ENCODE results near the gene EMP2.
"Not testable (repeated sequence)": the region's sequence is repeated elsewhere in the genome, so short reads cannot be mapped to it uniquely, and the experiment has no call there.

The EMP2 gene

DNA sequence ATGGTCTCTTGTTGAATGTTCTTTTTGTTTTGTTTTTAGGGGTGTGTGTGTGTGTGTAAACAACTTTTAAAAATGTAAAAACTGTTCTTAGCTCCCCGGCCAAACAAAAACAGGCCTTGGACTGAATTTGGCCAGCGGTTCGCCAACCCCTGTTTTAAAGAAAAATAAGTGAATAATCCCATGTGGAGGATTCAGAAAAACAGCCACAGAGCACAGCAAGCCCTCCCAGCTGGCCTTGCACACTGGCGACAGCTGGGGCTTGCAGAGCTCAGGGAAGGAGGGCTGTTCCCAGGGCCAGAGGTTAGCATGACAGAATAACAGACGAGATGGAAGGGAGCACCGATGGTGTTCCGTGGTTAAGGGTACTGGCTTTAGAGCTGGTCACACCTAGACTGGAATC lies 39.0 kb downstream of the EMP2 start:
- peaks cover 36 to 60% of the 10 kb centered on the region in 2 donors for H3K36me3 ChIP-seq (ENCODE audit: control insufficient read depth in 1 of 2, insufficient read depth in 2 of 2, low read length in 2 of 2)
- no peaks in the 10 kb centered on the region for H3K27me3 ChIP-seq (ENCODE audit: low read depth, low read length)
- H3K9me3 ChIP-seq (ENCODE audit: control insufficient read depth in 1 of 2, low read length in 2 of 2): no peaks in the 10 kb centered on the region
- H3K27ac ChIP-seq (ENCODE audit: low read length): no peak overlapping the region
- H3K4me3 ChIP-seq (ENCODE audit: low read depth in 1 of 2, low read length in 2 of 2): no peak overlapping the region
- peaks cover 0 to 13% of the 10 kb centered on the region in 2 donors for H3K4me1 ChIP-seq (ENCODE audit: control insufficient read depth in 1 of 2, insufficient read depth in 2 of 2, low read length in 2 of 2)

DNA sequence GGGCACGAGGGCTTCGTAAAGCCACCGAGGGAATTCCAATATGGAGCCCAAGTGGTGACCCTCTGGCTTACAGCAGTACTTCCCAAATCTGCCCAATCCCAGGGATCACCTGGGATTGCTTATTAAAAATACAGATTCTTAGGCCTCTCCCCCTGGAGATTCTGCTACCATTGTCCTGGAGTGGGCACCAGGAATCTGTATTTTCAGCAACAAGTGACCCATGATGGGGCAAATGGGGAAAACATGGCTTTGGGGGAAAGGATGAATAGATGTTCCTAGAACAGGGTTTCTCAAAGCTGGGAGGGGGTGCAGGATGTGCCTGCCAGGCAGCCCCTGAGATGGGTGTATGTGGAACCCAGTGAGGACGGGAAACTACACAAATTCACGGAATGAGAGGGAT lies 40.6 kb downstream of the EMP2 start:
- H3K27me3 ChIP-seq (ENCODE audit: low read depth, low read length): no peaks in the 10 kb centered on the region
- no peak overlapping the region for H3K27ac ChIP-seq (ENCODE audit: low read length)
- peaks cover 30 to 56% of the 10 kb centered on the region in 2 donors for H3K36me3 ChIP-seq (ENCODE audit: control insufficient read depth in 1 of 2, insufficient read depth in 2 of 2, low read length in 2 of 2)
- H3K4me1 ChIP-seq (ENCODE audit: control insufficient read depth in 1 of 2, insufficient read depth in 2 of 2, low read length in 2 of 2): peaks cover 0 to 6% of the 10 kb centered on the region in 2 donors
- no peak overlapping the region for H3K4me3 ChIP-seq (ENCODE audit: low read depth in 1 of 2, low read length in 2 of 2)
- H3K9me3 ChIP-seq (ENCODE audit: control insufficient read depth in 1 of 2, low read length in 2 of 2): no peaks in the 10 kb centered on the region

DNA sequence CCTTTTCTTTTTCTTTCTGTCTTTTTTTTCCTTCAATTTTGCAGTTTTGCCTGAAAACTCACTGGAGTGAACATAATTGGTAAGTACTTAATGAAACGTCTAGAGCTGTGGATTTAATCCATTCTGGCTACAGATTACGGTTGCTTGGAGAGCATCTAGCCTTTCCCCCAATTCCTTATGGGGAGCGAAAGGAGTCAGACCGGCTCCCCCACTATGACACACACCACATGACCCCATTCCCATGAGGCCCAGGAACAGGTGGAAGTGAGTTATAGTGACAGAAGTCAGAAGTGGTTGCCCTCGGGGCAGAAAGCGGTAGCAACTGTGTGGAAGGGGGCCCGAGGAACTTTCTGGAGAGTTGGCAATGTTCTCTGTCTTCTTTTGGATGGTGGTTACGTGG lies 41.2 kb downstream of the EMP2 start:
- peaks cover 30 to 57% of the 10 kb centered on the region in 2 donors for H3K36me3 ChIP-seq (ENCODE audit: control insufficient read depth in 1 of 2, insufficient read depth in 2 of 2, low read length in 2 of 2)
- no peak overlapping the region for H3K4me3 ChIP-seq (ENCODE audit: low read depth in 1 of 2, low read length in 2 of 2)
- H3K27ac ChIP-seq (ENCODE audit: low read length): no peak overlapping the region
- no peaks in the 10 kb centered on the region for H3K9me3 ChIP-seq (ENCODE audit: control insufficient read depth in 1 of 2, low read length in 2 of 2)
- H3K4me1 ChIP-seq (ENCODE audit: control insufficient read depth in 1 of 2, insufficient read depth in 2 of 2, low read length in 2 of 2): peaks cover 0 to 6% of the 10 kb centered on the region in 2 donors
- no peaks in the 10 kb centered on the region for H3K27me3 ChIP-seq (ENCODE audit: low read depth, low read length)

DNA sequence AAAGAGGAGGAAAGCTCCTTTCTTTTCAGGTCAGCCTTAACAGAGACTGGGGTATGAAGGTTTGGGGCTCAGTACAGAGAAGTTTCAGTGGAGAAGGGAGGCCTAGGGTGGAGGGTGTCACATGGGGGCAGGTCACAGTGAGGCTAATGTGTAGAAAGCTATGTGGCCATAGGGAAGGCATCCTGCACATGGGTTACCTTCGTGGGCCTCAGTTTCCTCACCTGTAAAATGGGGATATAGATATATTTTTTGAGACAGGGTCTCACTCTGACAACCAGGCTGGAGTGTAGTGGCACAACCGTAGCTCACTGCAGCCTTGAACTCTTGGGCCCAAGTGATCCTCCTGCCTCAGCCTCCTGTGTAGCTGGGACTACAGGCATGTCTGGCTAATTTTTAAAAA lies 41.8 kb downstream of the EMP2 start:
- Histone ChIP-seq H3K4me1 (ENCODE audit: control insufficient read depth in 1 of 2, insufficient read depth in 2 of 2, low read length in 2 of 2) (peaks cover 0 to 6% of the 10 kb centered on the region in 2 donors), H3K9me3 (ENCODE audit: control insufficient read depth in 1 of 2, low read length in 2 of 2) (no peaks in the 10 kb centered on the region), H3K27me3 (ENCODE audit: low read depth, low read length) (no peaks in the 10 kb centered on the region), H3K4me3 (ENCODE audit: low read depth in 1 of 2, low read length in 2 of 2) (no peak overlapping the region), H3K27ac (ENCODE audit: low read length) (no peak overlapping the region), H3K36me3 (ENCODE audit: control insufficient read depth in 1 of 2, insufficient read depth in 2 of 2, low read length in 2 of 2) (peaks cover 30 to 58% of the 10 kb centered on the region in 2 donors)

DNA sequence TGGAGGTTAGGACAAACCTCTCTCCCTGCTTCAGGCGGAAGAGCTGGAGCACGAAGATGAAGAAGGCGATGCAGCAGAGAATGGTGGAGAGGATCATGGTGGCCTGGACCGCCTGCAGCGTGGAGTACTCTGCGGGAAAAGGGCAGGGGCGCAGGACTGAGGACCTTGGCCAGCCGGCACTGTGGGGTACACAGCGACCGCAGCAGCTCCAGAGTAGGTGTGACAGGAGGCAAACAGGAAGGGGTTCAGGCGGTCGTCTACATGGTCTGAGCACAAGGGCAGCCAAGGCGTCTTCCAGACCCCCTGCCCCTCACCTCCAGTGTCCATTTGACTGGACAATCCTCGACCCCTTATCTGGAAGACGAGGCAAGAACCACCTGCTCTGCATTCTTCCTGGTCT lies 42.5 kb downstream of the EMP2 start:
- Histone ChIP-seq H3K36me3 (ENCODE audit: control insufficient read depth in 1 of 2, insufficient read depth in 2 of 2, low read length in 2 of 2) (peaks cover 24 to 53% of the 10 kb centered on the region in 2 donors), H3K4me3 (ENCODE audit: low read depth in 1 of 2, low read length in 2 of 2) (no peak overlapping the region), H3K4me1 (ENCODE audit: control insufficient read depth in 1 of 2, insufficient read depth in 2 of 2, low read length in 2 of 2) (peaks cover 0 to 6% of the 10 kb centered on the region in 2 donors), H3K27me3 (ENCODE audit: low read depth, low read length) (no peaks in the 10 kb centered on the region), H3K27ac (ENCODE audit: low read length) (no peak overlapping the region), H3K9me3 (ENCODE audit: control insufficient read depth in 1 of 2, low read length in 2 of 2) (no peaks in the 10 kb centered on the region)

DNA sequence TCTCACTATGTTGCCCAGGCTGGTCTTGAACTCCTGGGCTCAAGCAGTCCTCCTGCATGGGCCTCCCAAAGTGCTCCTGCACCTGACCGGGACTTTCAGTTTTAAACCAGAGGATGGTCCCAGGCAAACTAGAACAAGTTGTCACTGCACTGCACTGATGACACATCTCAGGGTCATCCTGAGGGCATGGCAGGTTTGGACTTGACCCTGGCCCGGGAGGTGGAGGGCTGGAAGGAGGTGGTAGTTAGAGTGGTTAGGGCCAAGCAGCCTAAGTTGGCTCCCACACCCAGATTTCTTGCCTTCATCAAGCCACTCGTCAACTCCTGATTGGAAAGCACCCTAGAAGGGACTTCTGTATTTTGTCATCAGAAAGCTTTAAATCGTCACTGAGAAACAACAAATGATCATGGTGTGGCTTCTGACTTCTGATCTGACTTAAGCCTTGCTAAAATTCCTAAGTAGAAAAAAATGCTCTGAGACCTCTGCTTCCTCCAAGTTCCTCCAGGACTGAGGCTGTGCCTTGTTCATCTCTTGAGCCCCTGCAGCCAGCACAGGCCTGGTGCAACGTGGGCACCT lies 43.5 kb downstream of the EMP2 start:
- H3K27ac ChIP-seq (ENCODE audit: low read length): no peak overlapping the region
- H3K9me3 ChIP-seq (ENCODE audit: control insufficient read depth in 1 of 2, low read length in 2 of 2): no peaks in the 10 kb centered on the region
- no peak overlapping the region for H3K4me3 ChIP-seq (ENCODE audit: low read depth in 1 of 2, low read length in 2 of 2)
- peaks cover 28 to 63% of the 10 kb centered on the region in 2 donors for H3K36me3 ChIP-seq (ENCODE audit: control insufficient read depth in 1 of 2, insufficient read depth in 2 of 2, low read length in 2 of 2)
- no peaks in the 10 kb centered on the region for H3K27me3 ChIP-seq (ENCODE audit: low read depth, low read length)
- H3K4me1 ChIP-seq (ENCODE audit: control insufficient read depth in 1 of 2, insufficient read depth in 2 of 2, low read length in 2 of 2): peaks cover 0 to 5% of the 10 kb centered on the region in 2 donors

DNA sequence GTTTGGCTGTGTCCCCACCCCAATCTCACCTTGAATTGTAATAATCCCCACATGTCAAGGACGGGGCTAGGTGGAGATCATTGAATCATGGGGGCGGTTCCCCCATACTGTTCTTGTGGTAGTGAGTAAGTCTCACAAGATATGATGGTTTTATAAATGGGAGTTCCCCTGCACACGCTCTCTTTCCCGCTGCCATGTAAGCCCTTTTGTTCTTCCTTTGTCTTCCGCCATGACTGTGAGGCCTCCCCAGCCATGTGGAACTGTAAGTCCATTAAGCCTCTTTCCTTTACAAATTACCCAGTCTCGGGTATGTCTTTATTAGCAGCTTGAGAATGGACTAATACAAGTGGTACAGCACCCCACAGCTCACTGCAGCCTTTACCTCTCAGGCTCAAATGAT lies 44.1 kb downstream of the EMP2 start:
- H3K27ac ChIP-seq (ENCODE audit: low read length); H3K9me3 ChIP-seq (ENCODE audit: control insufficient read depth in 1 of 2, low read length in 2 of 2); H3K27me3 ChIP-seq (ENCODE audit: low read depth, low read length); H3K4me3 ChIP-seq (ENCODE audit: low read depth in 1 of 2, low read length in 2 of 2); H3K4me1 ChIP-seq (ENCODE audit: control insufficient read depth in 1 of 2, insufficient read depth in 2 of 2, low read length in 2 of 2): not testable (repeated sequence)
- peaks cover 24 to 68% of the 10 kb centered on the region in 2 donors for H3K36me3 ChIP-seq (ENCODE audit: control insufficient read depth in 1 of 2, insufficient read depth in 2 of 2, low read length in 2 of 2)

DNA sequence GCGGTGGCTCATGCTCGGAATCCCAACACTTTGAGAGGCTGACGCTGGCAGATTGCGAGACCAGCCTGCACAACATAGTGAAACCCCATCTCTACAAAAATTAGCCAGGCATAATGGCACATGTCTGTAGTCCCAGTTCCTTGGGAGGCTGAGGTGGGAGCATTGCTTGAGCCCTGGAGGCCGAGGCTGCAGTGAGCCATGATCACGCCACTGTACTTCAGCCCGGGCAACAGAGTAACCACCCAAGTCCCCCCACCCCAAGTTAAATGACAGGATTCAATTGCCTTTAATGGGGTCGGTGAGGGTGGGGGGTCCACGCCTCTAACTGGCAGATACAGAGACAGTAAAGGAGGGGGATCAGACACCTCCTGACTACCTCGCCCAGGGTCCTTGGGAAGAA lies 44.9 kb downstream of the EMP2 start:
- no peaks in the 10 kb centered on the region for H3K27me3 ChIP-seq (ENCODE audit: low read depth, low read length)
- H3K27ac ChIP-seq (ENCODE audit: low read length): no peak overlapping the region
- no peaks in the 10 kb centered on the region for H3K9me3 ChIP-seq (ENCODE audit: control insufficient read depth in 1 of 2, low read length in 2 of 2)
- no peaks in the 10 kb centered on the region for H3K4me1 ChIP-seq (ENCODE audit: control insufficient read depth in 1 of 2, insufficient read depth in 2 of 2, low read length in 2 of 2)
- H3K36me3 ChIP-seq (ENCODE audit: control insufficient read depth in 1 of 2, insufficient read depth in 2 of 2, low read length in 2 of 2): peaks cover 24 to 68% of the 10 kb centered on the region in 2 donors
- H3K4me3 ChIP-seq (ENCODE audit: low read depth in 1 of 2, low read length in 2 of 2): no peak overlapping the region

DNA sequence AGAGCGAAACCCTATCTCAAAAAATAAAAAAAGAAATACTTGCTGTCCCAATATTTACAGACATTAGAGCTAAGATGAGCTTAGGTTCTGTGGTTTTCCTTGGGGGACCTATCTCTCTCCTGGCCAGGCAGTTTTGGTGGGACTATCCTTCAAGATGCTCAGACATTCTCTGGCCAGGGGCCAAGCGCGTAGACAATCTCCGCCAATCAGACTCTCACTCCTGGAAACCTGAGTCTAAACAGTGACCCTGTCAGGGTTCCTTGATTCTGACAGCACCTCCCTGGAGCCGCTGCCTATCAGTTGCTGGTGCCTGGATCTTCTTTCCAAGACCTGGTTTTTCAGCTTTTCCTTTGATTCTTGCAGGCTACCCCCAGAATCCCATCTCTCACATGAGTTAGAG lies 45.6 kb downstream of the EMP2 start:
- Histone ChIP-seq H3K36me3 (ENCODE audit: control insufficient read depth in 1 of 2, insufficient read depth in 2 of 2, low read length in 2 of 2) (peaks cover 24 to 65% of the 10 kb centered on the region in 2 donors), H3K4me3 (ENCODE audit: low read depth in 1 of 2, low read length in 2 of 2) (no peak overlapping the region), H3K9me3 (ENCODE audit: control insufficient read depth in 1 of 2, low read length in 2 of 2) (no peaks in the 10 kb centered on the region), H3K4me1 (ENCODE audit: control insufficient read depth in 1 of 2, insufficient read depth in 2 of 2, low read length in 2 of 2) (no peaks in the 10 kb centered on the region), H3K27ac (ENCODE audit: low read length) (no peak overlapping the region), H3K27me3 (ENCODE audit: low read depth, low read length) (no peaks in the 10 kb centered on the region)

DNA sequence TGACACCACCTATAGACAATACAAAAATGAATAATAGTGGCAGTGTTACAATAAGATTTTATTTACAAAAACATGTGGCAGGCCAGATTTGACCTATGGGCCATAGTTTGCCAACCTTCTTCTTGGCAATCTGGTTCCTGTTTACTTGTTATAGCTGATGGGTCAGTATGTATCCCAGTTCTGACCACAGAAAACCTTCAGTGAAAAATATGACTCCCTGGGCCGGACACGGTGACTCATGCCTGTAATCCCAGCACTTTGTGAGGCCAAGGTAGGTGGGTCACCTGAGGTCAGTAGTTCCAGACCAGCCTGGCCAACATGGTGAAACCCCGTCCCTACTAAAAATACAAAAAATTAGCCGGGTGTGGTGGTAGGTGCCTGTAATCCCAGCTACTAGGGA lies 46.8 kb downstream of the EMP2 start:
- H3K4me1 ChIP-seq (ENCODE audit: control insufficient read depth in 1 of 2, insufficient read depth in 2 of 2, low read length in 2 of 2); H3K27me3 ChIP-seq (ENCODE audit: low read depth, low read length); H3K27ac ChIP-seq (ENCODE audit: low read length); H3K9me3 ChIP-seq (ENCODE audit: control insufficient read depth in 1 of 2, low read length in 2 of 2); H3K4me3 ChIP-seq (ENCODE audit: low read depth in 1 of 2, low read length in 2 of 2): not testable (repeated sequence)
- peaks cover 16 to 58% of the 10 kb centered on the region in 2 donors for H3K36me3 ChIP-seq (ENCODE audit: control insufficient read depth in 1 of 2, insufficient read depth in 2 of 2, low read length in 2 of 2)

DNA sequence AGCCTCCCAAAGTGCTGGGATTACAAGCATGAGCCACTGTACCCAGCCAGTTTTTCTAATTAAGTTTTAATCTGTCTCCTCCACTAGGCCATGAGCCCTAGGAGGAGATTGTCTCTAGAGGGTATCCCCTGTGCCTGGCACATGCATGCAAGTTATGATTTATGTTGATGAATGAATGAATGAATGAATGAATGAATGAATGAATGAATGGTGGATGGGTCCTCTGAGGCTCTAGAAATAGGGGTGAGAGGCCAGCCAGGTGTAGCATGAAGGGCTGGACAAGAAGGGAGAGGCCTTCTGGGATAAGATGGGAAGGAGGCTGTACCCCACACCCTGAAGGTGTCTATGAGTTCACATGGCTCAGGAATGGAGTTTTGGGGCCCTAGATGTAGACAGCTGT lies 48.8 kb downstream of the EMP2 start:
- Histone ChIP-seq H3K27ac (ENCODE audit: low read length) (no peak overlapping the region), H3K9me3 (ENCODE audit: control insufficient read depth in 1 of 2, low read length in 2 of 2) (no peaks in the 10 kb centered on the region), H3K4me3 (ENCODE audit: low read depth in 1 of 2, low read length in 2 of 2) (no peak overlapping the region), H3K27me3 (ENCODE audit: low read depth, low read length) (no peaks in the 10 kb centered on the region), H3K4me1 (ENCODE audit: control insufficient read depth in 1 of 2, insufficient read depth in 2 of 2, low read length in 2 of 2) (no peaks in the 10 kb centered on the region), H3K36me3 (ENCODE audit: control insufficient read depth in 1 of 2, insufficient read depth in 2 of 2, low read length in 2 of 2) (peaks cover 4 to 44% of the 10 kb centered on the region in 2 donors)

DNA sequence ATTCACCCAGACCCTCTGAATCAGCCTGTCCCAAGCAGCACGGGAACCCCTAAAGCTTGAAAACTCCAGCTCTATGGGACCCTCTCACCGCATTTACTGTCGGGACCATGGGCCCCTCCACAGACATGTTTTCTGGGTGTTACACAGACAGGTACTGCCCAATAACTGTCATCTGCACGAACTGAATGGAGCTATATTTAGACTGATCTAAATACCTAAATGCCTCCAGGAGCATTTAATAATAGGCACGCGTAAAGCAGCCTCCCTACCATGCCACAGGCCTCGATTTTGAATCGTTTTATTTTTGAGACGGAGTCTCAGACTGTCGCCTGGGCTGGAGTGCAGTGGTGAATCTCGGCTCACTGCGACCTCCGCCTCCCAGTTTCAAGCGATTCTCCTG lies 49.7 kb downstream of the EMP2 start:
- Histone ChIP-seq H3K27me3 (ENCODE audit: low read depth, low read length) (no peaks in the 10 kb centered on the region), H3K4me3 (ENCODE audit: low read depth in 1 of 2, low read length in 2 of 2) (no peak overlapping the region), H3K27ac (ENCODE audit: low read length) (no peak overlapping the region), H3K4me1 (ENCODE audit: control insufficient read depth in 1 of 2, insufficient read depth in 2 of 2, low read length in 2 of 2) (no peaks in the 10 kb centered on the region), H3K9me3 (ENCODE audit: control insufficient read depth in 1 of 2, low read length in 2 of 2) (no peaks in the 10 kb centered on the region), H3K36me3 (ENCODE audit: control insufficient read depth in 1 of 2, insufficient read depth in 2 of 2, low read length in 2 of 2) (peaks cover 5 to 41% of the 10 kb centered on the region in 2 donors)
